SK-N-SH (cell line): ENCODE measurements around the gene ADAMTS3. TPM values are rescaled to one million over a fixed set of nuclear protein-coding genes. Genes with fewer than 3 reads are reported as not detected.
A peak's percentile ranks its signal among the peaks of the same experiment; 100 is the strongest.

ENCODE experiments used
- CTCF ChIA-PET: fragments of 300-600, 350-600 bp; formaldehyde crosslinking; extraction: SDS; loops from one replicate; lab custom pipeline; 2021; lab: Yijun Ruan, JAX
- POLR2A ChIA-PET: fragments of 350-600 bp; sonication (Branson Sonifier 250); formaldehyde crosslinking; extraction: SDS; loops from one replicate; lab custom pipeline; 2020; ENCODE audit warnings: antibody characterized with exemption, inconsistent platforms; lab: Yijun Ruan, JAX
- DNase-seq: peaks from one replicate; pipeline ENCODE4 v3.0.0; 2012
- H2AFZ ChIP-seq: fragments of 200-600 bp; sonication (generic); 2 replicates; pipeline ENCODE4 v1.8.1; 2016; ENCODE audit warnings: antibody characterized with exemption, mild to moderate bottlenecking, low read depth
- H3F3A ChIP-seq: fragments of 200-600 bp; sonication (generic); replicated peaks from 2 replicates; pipeline ENCODE3; 2016; ENCODE audit warnings: antibody characterized with exemption, mild to moderate bottlenecking; ENCODE audit not compliant: insufficient read depth
- H3K27ac ChIP-seq, 2 experiments: fragments of 200-500 bp in 1 of 2; fragments of 200-600 bp in 1 of 2; sonication (Bioruptor generic) in 1 of 2; sonication (generic), shearing (Covaris generic) in 1 of 2; 2 replicates each; pipeline versions ENCODE4 v1.5.1 to v1.6.1; 2014 to 2016; ENCODE audit warnings: low read depth in 2 of 2, inconsistent platforms in 1 of 2, low read length in 1 of 2, mild to moderate bottlenecking in 1 of 2, mixed read lengths in 1 of 2
- H3K27me3 ChIP-seq: fragments of 200-600 bp; sonication (generic), shearing (Covaris generic); 2 replicates; pipeline ENCODE4 v1.6.1; 2016; ENCODE audit warnings: mixed run types; ENCODE audit not compliant: insufficient read depth
- H3K36me3 ChIP-seq, 2 experiments: fragments of 200-500 bp in 1 of 2; fragments of 200-600 bp in 1 of 2; sonication (Bioruptor generic) in 1 of 2; sonication (generic) in 1 of 2; replicated peaks in 1 of 2; 2 replicates each; pipeline versions ENCODE3 to v1.5.1; 2014 to 2016; ENCODE audit warnings: low read length in 1 of 2, mild to moderate bottlenecking in 1 of 2; ENCODE audit not compliant: insufficient read depth in 2 of 2, control insufficient read depth in 1 of 2
- H3K4me1 ChIP-seq, 2 experiments: fragments of 200-500 bp in 1 of 2; fragments of 200-600 bp in 1 of 2; sonication (Bioruptor generic) in 1 of 2; sonication (generic), shearing (Covaris generic) in 1 of 2; 2 replicates each; pipeline versions ENCODE4 v1.5.1 to v1.6.1; 2014 to 2016; ENCODE audit warnings: low read depth in 1 of 2, low read length in 1 of 2, mixed run types in 1 of 2; ENCODE audit not compliant: insufficient read depth in 2 of 2, control insufficient read depth in 1 of 2
- H3K4me2 ChIP-seq: fragments of 200-600 bp; sonication (generic), shearing (Covaris generic); 2 replicates; pipeline ENCODE4 v1.6.1; 2017; ENCODE audit warnings: mixed run types
- H3K4me3 ChIP-seq, 2 experiments: fragments of 200-500 bp in 1 of 2; fragments of 200-600 bp in 1 of 2; sonication (Bioruptor generic) in 1 of 2; sonication (generic), shearing (Covaris generic) in 1 of 2; 2 replicates each; pipeline versions ENCODE4 v1.5.1 to v1.8.1; 2014 to 2016; ENCODE audit warnings: low read depth in 2 of 2, inconsistent platforms in 1 of 2, low read length in 1 of 2, mild to moderate bottlenecking in 1 of 2, mixed read lengths in 1 of 2, moderate library complexity in 1 of 2
- H3K79me2 ChIP-seq: fragments of 200-600 bp; sonication (generic); 2 replicates; pipeline ENCODE4 v1.8.1; 2017; ENCODE audit warnings: mild to moderate bottlenecking; ENCODE audit not compliant: insufficient read depth
- H3K9ac ChIP-seq: fragments of 200-600 bp; sonication (generic); 2 replicates; pipeline ENCODE4 v1.6.1; 2017; ENCODE audit warnings: mixed run types
- H3K9me2 ChIP-seq: fragments of 200-600 bp; sonication (generic); 2 replicates; pipeline ENCODE4 v1.6.1; 2017; ENCODE audit warnings: mixed run types
- H3K9me3 ChIP-seq: fragments of 200-600 bp; sonication (generic); 2 replicates; pipeline ENCODE4 v1.6.1; 2017; ENCODE audit warnings: mixed run types, mild to moderate bottlenecking, moderate library complexity
- H4K20me1 ChIP-seq: fragments of 200-600 bp; sonication (generic); 2 replicates; pipeline ENCODE4 v1.6.1; 2017; ENCODE audit warnings: mild to moderate bottlenecking, mixed run types; ENCODE audit not compliant: insufficient read depth
- CHD2 ChIP-seq: fragments of 150-350 bp; IDR thresholded peaks from 2 replicates; pipeline ENCODE4 v1.6.1; 2018; ENCODE audit warnings: low read length; ENCODE audit not compliant: partially characterized antibody
- ELF1 ChIP-seq: IDR thresholded peaks from 2 replicates; pipeline ENCODE4 v1.4.0; 2012
- EP300 ChIP-seq, 2 experiments: IDR thresholded peaks; 2 replicates each; pipeline versions ENCODE4 v1.4.0 to v1.6.1; 2012; ENCODE audit warnings: borderline replicate concordance in 1 of 2, low read depth in 1 of 2, low read length in 1 of 2
- FOSL2 ChIP-seq: IDR thresholded peaks from 2 replicates; pipeline ENCODE4 v1.4.0; 2012; ENCODE audit warnings: low read depth, mild to moderate bottlenecking, moderate library complexity, borderline replicate concordance
- FOXJ3 ChIP-seq: sonication (generic); formaldehyde crosslinking; IDR thresholded peaks from 2 replicates; pipeline ENCODE4 v1.5.1; 2020; ENCODE audit warnings: mild to moderate bottlenecking, missing genetic modification reagents
- GABPA ChIP-seq: IDR thresholded peaks from 2 replicates; pipeline ENCODE4 v1.4.0; 2012; ENCODE audit warnings: low read depth, mild to moderate bottlenecking
- JUND ChIP-seq: IDR thresholded peaks from 2 replicates; pipeline ENCODE4 v1.4.0; 2012
- MEF2A ChIP-seq: IDR thresholded peaks from 2 replicates; pipeline ENCODE4 v1.4.0; 2012; ENCODE audit warnings: low read depth, borderline replicate concordance
- NFIC ChIP-seq: IDR thresholded peaks from 2 replicates; pipeline ENCODE4 v1.4.0; 2012; ENCODE audit warnings: borderline replicate concordance
- POLR2AphosphoS5 ChIP-seq: IDR thresholded peaks from 2 replicates; pipeline ENCODE4 v1.6.1; 2012; ENCODE audit warnings: low read depth, low read length
- RAD21 ChIP-seq: IDR thresholded peaks from 2 replicates; pipeline ENCODE4 v1.6.1; 2012; ENCODE audit warnings: mild to moderate bottlenecking, low read length
- RCOR1 ChIP-seq: fragments of 150-350 bp; IDR thresholded peaks from 2 replicates; pipeline ENCODE4 v1.6.1; 2017; ENCODE audit warnings: antibody characterized with exemption, low read length
- TAF1 ChIP-seq: IDR thresholded peaks from 2 replicates; pipeline ENCODE4 v1.6.1; 2012; ENCODE audit warnings: low read depth, mild to moderate bottlenecking, low read length, moderate library complexity, borderline replicate concordance
- TCF12 ChIP-seq: IDR thresholded peaks from 2 replicates; pipeline ENCODE4 v1.4.0; 2012
- WGBS: methylation state at CpG from one replicate; pipeline ENCODE4 v1.1.6; 2017; ENCODE audit warnings: low lambda C conversion rate; 5-methylcytosine and 5-hydroxymethylcytosine counted together
- polyA plus RNA-seq, 3 experiments: library from polyadenylated mRNA; depleted of rRNA; stranded (reverse); fragments of >200 nt; gene quantifications; 2 replicates each; pipeline ENCODE4 v1.2.3, GENCODE V29; 2012
- TF ChIP-seq, protein P1 (sequence below): fragments of 150-350 bp; IDR thresholded peaks from 2 replicates; pipeline ENCODE4 v1.6.1; 2016; ENCODE audit warnings: mild to moderate bottlenecking, low read depth, low read length
- TF ChIP-seq, protein P2 (sequence below): fragments of 200-600 bp; sonication (generic); IDR thresholded peaks from 2 replicates; pipeline ENCODE4 v1.6.1; 2017; ENCODE audit warnings: antibody characterized with exemption, mild to moderate bottlenecking, moderate library complexity
- TF ChIP-seq, protein P3 (sequence below): IDR thresholded peaks from 2 replicates; pipeline ENCODE4; 2012
- TF ChIP-seq, protein P4 (sequence below): IDR thresholded peaks from 2 replicates; pipeline ENCODE4 v1.4.0; 2012; ENCODE audit warnings: low read depth, borderline replicate concordance
- TF ChIP-seq, protein P5 (sequence below): IDR thresholded peaks from 2 replicates; pipeline ENCODE4 v1.4.0; 2012; ENCODE audit warnings: low read depth

The ADAMTS3 gene
- polyA plus RNA-seq, 1 of the 3 experiments (the other 2 are of a cell fraction) = 0.99 TPM

DNA sequence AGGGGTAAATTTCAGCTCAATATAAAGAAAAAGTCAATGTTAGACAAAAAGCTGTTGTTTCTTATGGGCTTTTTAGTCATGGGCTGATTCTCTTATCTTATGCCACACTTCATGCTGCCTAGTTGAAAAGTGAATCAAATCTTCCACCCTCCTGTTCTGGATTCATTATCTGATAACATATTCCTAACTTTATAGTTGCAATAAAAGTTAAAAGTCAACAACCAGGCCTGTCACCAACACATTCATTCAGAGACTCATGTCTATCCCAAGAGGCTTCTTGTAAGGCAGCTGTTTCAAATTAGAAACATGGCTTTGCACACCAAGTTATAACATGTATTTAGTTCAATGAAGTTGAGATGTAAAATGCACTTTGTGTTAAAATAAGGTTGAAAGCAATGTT lies 243.8 kb downstream of the ADAMTS3 start:
- H4K20me1 ChIP-seq = no peaks in the 10 kb centered on the region
- ChIA-PET CTCF (interaction anchor here (0.7 to 4.8 kb wide), 12 partner anchors 8 to 171 kb away, joined by 3 to 54 read pairs (median 12); no protein-coding TSS in a partner anchor), POLR2A (no interaction called here)
- no peak for DNase-seq
- no peak overlapping the region for H3K4me2 ChIP-seq
- no peak overlapping the region for H2AFZ ChIP-seq
- TF ChIP-seq TCF12 (peak; percentile 49; the same call in 1 of the 2 replicates), POLR2AphosphoS5 (no peak)
- H3K36me3 ChIP-seq = no peaks in the 10 kb centered on the region
- no peaks in the 10 kb centered on the region for H3K79me2 ChIP-seq
- H3K9ac ChIP-seq = no peak overlapping the region
- peaks cover 0 to 11% of the 10 kb centered on the region in 2 experiments; a peak in 2 of 4 replicates for H3K4me1 ChIP-seq
- H3K9me3 ChIP-seq = no peaks in the 10 kb centered on the region
- no peaks in the 10 kb centered on the region for H3K9me2 ChIP-seq
- H3K27ac ChIP-seq = peak overlapping the region in 1 of 2 experiments; percentile 53; a peak in 2 of 4 replicates
- peaks cover 2% of the 10 kb centered on the region for H3F3A ChIP-seq
- no peak overlapping the region for H3K4me3 ChIP-seq
- no peaks in the 10 kb centered on the region for H3K27me3 ChIP-seq

DNA sequence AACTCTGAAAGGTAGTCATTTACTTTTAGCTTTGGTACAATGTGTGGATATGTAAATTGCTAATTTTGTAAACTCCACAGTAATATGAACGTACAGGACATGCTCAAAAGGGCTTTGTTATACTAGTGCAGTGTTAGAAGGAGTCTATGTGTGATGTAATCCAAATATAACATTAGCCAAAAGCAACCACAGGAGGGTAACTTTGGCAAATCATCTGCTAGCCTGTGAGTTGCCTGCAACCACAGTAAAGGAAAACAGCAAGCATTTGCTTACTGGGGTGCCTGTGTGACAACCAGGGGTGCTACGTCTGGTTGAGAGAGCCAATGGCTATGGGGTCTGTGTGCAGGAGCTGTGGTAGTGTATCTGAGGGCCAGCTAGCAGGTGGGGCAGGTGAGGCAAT lies 245.8 kb downstream of the ADAMTS3 start:
- H3K9me2 ChIP-seq = no peaks in the 10 kb centered on the region
- H2AFZ ChIP-seq = no peak overlapping the region
- peaks cover 11 to 13% of the 10 kb centered on the region in 2 experiments; a peak in 3 of 4 replicates for H3K4me1 ChIP-seq
- H3K9ac ChIP-seq = no peak overlapping the region
- WGBS = 83% methylated on average over 2 of the region's 2 CpGs
- no peak for DNase-seq
- H3F3A ChIP-seq = peaks cover 18% of the 10 kb centered on the region
- no peaks in the 10 kb centered on the region for H4K20me1 ChIP-seq
- POLR2A ChIA-PET = no interaction called here
- H3K4me2 ChIP-seq = no peak overlapping the region
- H3K9me3 ChIP-seq = no peaks in the 10 kb centered on the region
- TF ChIP-seq, protein P1, sequence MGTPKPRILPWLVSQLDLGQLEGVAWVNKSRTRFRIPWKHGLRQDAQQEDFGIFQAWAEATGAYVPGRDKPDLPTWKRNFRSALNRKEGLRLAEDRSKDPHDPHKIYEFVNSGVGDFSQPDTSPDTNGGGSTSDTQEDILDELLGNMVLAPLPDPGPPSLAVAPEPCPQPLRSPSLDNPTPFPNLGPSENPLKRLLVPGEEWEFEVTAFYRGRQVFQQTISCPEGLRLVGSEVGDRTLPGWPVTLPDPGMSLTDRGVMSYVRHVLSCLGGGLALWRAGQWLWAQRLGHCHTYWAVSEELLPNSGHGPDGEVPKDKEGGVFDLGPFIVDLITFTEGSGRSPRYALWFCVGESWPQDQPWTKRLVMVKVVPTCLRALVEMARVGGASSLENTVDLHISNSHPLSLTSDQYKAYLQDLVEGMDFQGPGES = no peak
- TF ChIP-seq, protein P2, sequence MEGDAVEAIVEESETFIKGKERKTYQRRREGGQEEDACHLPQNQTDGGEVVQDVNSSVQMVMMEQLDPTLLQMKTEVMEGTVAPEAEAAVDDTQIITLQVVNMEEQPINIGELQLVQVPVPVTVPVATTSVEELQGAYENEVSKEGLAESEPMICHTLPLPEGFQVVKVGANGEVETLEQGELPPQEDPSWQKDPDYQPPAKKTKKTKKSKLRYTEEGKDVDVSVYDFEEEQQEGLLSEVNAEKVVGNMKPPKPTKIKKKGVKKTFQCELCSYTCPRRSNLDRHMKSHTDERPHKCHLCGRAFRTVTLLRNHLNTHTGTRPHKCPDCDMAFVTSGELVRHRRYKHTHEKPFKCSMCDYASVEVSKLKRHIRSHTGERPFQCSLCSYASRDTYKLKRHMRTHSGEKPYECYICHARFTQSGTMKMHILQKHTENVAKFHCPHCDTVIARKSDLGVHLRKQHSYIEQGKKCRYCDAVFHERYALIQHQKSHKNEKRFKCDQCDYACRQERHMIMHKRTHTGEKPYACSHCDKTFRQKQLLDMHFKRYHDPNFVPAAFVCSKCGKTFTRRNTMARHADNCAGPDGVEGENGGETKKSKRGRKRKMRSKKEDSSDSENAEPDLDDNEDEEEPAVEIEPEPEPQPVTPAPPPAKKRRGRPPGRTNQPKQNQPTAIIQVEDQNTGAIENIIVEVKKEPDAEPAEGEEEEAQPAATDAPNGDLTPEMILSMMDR = no peak
- TF ChIP-seq RAD21 (no peak), FOSL2 (no peak), RCOR1 (no peak), FOXJ3 (CRISPR knock-in tag) (no peak), CHD2 (no peak), TAF1 (no peak), GABPA (no peak), NFIC (no peak), JUND (no peak), EP300 (IDR thresholded peaks at IDR 0.05; ENCODE audit: borderline replicate concordance in 1 of 2, low read depth in 1 of 2, low read length in 1 of 2) (no peak), ELF1 (no peak), MEF2A (no peak)
- TF ChIP-seq, protein P3, sequence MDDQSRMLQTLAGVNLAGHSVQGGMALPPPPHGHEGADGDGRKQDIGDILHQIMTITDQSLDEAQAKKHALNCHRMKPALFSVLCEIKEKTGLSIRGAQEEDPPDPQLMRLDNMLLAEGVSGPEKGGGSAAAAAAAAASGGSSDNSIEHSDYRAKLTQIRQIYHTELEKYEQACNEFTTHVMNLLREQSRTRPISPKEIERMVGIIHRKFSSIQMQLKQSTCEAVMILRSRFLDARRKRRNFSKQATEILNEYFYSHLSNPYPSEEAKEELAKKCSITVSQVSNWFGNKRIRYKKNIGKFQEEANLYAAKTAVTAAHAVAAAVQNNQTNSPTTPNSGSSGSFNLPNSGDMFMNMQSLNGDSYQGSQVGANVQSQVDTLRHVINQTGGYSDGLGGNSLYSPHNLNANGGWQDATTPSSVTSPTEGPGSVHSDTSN = no peak
- TF ChIP-seq, protein P4, sequence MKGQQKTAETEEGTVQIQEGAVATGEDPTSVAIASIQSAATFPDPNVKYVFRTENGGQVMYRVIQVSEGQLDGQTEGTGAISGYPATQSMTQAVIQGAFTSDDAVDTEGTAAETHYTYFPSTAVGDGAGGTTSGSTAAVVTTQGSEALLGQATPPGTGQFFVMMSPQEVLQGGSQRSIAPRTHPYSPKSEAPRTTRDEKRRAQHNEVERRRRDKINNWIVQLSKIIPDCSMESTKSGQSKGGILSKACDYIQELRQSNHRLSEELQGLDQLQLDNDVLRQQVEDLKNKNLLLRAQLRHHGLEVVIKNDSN = no peak
- TF ChIP-seq, protein P5, sequence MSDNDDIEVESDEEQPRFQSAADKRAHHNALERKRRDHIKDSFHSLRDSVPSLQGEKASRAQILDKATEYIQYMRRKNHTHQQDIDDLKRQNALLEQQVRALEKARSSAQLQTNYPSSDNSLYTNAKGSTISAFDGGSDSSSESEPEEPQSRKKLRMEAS = no peak
- TF ChIP-seq, all 33 proteins: peak for 0
- Histone ChIP-seq H3K4me3 (no peak overlapping the region), H3K79me2 (no peaks in the 10 kb centered on the region), H3K27me3 (no peaks in the 10 kb centered on the region), H3K36me3 (no peaks in the 10 kb centered on the region), H3K27ac (no peak overlapping the region; a peak in 1 of 4 replicates)
- CTCF ChIA-PET = interaction anchor here (1.0 to 4.8 kb wide), 5 partner anchors 10 to 158 kb away, joined by 3 to 54 read pairs (median 4); no protein-coding TSS in a partner anchor
